Dedifferentiated amniotic fluid mesenchymal stem cell (primary cell): ENCODE measurements around the gene C2CD2.

Experiments
- DNase-seq: peaks from one replicate; pipeline ENCODE4 v3.0.0-alpha.2; 2016; ENCODE audit errors: extremely low spot score

Gene C2CD2

DNA sequence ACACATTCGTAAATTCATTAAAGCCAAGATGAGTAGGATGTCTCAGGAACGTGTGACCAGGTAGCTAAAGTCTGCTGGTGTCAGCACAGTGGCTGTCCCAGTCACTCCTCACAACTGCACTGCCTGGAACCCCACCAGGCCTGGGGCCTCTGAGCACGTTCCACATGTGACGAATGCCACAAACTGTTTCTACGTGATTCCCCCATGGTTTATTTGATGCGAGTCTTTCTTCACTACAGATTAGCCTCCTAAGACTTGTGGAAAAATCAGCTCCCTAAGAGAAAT, 107.8 kb downstream of the C2CD2 start:
- DNase-seq: no peak

DNA sequence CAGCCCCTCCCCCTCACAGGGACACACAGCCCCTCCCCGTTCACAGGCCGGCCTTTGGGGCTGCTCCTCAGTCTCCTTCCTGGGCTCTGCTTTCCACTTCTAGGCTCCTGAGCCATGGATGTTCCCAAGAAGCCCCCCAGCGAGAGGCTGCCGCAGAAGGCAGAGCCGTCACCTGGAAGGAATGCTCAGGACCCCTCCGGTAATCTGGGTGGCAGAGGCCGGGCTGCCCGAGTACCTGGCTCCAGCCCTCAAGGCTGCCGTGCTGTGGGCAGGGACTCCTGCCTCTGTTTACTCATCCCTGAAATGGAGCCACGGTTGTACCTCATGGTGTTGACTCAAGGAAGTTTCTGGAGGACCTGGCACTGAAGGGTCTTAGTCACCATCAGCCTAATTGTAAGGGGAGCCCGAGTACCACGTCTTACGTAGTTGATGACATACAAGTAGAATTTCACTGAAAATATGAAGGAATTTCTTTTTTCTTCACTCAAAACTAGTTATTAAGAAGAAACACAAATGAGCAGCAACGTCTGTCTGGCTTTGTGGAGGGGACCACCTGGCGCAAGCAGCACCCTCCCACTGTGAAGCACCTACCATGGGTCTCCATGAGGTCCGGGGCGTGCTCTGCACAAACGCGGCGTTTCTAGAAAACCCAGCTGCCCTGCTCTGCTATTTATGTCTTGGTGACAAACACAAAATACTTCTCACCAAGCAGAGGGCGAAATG, 108.3 kb downstream of the C2CD2 start:
- no peak for DNase-seq

DNA sequence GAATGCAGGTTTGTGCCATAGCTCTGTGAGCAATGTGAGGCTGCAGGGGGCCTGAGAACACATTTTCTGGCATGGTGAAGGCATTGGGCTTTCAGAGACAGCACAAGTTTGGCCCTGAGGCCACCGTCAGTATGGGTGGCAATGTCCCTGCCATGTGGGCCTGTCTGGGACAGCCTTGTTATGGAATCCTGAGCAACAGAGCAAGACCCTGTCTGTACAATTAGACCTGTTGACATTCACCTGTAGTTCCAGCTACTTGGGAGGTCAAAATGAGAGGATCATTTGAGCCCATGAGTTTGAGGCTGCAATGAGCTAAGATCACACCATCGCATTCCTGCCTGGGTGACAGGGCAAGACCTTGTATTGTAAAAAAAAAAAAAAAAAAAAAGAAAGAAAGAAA, 110.2 kb downstream of the C2CD2 start:
- DNase-seq: no peak

DNA sequence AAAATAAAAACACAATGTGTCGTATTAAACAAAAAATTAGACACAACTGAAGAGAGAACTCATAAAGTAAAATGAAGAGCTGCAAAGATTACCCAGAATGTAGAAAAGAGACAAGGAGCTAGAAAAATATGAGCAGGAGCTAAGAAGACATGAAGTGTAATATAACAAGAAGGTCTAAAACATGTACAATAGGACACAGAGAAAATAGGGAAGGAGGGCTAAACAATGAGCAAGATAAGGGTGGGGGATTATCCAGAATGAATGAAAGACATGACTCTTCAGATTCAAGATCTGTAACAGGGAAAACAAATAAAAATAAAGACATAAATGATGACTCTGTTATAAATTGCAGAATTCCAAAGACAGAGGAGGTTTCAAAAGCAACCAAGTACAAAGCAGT, 112.9 kb downstream of the C2CD2 start:
- no peak for DNase-seq

DNA sequence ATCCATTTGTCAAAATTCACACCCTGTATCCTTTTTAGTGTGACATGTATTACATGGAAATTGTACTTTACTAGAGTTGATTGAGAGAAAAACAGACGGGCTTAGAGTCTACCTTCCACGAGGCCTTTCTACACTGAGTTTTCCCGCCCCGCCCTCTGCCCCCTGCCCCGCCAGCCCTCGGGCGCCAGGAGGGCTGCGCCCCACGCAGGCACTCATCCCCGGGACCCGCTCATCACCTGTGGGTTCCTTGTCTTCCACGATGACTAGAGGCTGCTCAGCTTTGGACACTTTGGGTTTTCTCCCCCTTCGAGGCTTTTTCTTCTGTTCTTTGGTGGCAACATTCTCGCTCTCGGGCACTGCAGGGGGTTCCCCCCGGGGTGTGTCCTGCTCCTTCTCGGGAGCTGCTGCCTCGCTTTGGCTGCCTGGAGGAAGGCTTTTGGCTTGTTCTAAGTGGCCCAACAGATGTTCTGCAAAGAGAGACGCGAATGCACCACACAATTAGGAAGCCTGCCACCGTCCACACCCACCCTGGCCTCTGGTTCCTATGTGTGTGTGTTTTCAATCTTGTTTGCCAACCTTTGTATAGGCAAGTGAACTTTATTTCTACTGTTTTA, 114.3 kb downstream of the C2CD2 start:
- no peak for DNase-seq

DNA sequence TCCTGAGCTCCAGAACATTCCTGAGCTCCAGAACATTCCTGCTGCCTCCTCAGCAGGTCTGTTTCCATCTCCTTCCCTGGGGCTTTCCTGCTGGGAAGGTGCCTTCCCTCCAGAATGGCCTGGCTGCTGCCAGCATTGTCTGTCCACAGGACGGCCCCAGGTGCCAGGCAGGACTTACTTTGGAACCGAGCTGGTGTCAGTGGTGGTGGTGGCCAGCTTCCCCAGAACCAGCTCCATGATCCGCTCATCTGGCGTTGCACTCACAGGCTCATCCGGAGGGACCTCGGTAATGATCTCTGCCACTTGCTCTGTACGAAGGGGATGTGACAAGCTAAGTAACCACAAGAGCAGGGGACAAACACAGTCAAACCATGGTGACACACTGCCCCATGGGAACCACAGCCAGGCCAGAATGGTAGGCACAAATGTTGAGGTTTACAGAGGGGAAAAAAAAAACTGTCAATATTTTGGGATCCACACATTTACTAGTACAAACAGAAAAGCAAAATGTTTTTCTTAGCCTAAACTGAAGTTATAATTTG, 116.0 kb downstream of the C2CD2 start:
- DNase-seq: no peak

DNA sequence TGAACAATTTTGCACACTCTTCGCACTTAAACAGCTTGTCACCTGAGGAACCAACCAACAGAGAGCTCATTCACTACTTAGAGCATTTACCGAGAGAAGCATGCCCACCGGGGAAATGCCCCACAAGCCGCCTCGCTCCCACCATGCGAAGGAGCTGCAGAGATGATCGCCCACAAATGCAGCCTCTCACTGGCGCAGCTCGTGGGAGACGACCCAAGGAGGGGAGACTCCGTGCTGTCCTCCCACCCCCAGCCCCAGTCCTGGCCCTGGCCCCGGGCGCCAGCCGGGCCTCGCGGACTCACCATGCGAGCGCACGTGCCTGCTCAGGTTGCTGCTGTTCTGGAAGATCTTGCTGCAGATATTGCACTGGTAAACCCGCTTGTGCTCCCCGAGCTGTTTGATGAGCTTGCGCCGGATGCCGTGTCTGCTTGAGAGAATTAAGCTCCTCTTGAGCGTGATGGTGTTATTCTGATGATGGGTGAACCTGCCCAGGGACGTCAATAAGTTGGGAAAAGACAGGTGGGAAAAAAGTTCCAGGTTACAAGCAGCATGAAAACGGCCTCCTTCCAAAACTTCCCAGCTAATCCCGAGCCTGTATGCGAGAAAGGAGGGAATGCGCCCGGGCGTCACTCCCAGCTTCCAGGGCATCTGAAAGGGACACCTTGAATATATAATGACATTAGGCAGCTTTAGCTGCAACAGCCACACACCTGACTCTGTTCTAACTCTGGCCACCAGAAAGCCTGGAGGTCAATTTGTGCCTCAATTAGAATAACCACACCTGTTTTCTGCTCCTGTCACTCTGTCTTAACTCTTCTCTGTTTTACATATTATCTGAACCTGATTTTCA, 117.4 kb downstream of the C2CD2 start:
- DNase-seq: no peak

DNA sequence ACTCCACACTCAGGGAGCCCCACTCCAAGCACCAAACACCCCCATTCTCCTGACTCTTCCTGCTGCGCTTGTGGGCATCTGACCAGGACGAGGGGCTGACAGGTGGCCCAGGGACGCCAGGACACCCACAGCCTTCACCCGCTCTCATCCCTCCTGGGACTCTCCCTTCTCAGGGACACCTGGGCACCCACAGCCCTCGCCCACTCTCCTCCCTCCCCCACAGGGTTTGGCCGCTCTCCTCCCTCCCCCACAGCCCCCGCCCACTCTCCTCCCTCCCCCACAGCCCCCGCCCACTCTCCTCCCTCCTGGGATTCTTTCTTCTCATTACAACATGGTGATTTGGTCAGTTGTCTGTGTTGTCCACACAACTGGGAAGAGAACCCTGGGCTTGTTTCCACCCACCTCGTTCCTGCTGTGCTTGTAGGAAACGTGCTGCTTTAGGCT, 118.1 kb downstream of the C2CD2 start:
- no peak for DNase-seq
